ENCODE measurements around the gene MRPS12.

MRPS12 gene

DNA sequence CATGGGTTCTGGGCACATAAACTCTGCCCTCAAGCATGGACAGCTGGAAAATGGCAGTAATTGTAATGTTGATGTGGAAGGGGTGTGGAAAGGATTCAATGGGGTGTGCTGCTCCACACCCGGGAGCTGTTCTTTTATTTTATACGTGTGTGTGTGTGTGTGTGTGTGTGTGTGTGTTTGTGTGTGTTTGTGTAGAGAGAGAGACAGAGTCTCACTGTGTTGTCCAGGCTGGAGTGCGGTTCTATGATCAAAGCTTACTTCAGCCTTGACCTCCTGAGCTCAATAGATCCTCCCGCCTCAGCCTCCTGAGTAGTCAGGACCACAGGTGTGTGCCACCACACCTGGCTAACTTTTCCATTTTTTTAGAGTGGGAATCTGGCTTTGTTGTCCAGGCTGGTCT lies 2.8 kb downstream of the MRPS12 start (continued):
- TF ChIP-seq ZNF138 (tag by site-specific recombination; IDR thresholded peaks at IDR 0.05; ENCODE audit: borderline replicate concordance): no peak
- no peak for TF ChIP-seq ZNF221 (tag by site-specific recombination; IDR thresholded peaks at IDR 0.05; ENCODE audit: borderline replicate concordance)
- no peak for TF ChIP-seq ZSCAN23 (tag by site-specific recombination; IDR thresholded peaks at IDR 0.05)
- TF ChIP-seq ZNF362 (tag by site-specific recombination; IDR thresholded peaks at IDR 0.05): no peak
- TF ChIP-seq, protein P1, sequence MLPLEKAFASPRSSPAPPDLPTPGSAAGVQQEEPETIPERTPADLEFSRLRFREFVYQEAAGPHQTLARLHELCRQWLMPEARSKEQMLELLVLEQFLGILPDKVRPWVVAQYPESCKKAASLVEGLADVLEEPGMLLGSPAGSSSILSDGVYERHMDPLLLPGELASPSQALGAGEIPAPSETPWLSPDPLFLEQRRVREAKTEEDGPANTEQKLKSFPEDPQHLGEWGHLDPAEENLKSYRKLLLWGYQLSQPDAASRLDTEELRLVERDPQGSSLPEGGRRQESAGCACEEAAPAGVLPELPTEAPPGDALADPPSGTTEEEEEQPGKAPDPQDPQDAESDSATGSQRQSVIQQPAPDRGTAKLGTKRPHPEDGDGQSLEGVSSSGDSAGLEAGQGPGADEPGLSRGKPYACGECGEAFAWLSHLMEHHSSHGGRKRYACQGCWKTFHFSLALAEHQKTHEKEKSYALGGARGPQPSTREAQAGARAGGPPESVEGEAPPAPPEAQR (tag by site-specific recombination; IDR thresholded peaks at IDR 0.05): no peak
- TF ChIP-seq HIC1 (tag by site-specific recombination; IDR thresholded peaks at IDR 0.05): no peak
- no peak for TF ChIP-seq ZNF777 (tag by site-specific recombination; IDR thresholded peaks at IDR 0.05; ENCODE audit: borderline replicate concordance)
- TF ChIP-seq ZNF214 (tag by site-specific recombination; IDR thresholded peaks at IDR 0.05; ENCODE audit: borderline replicate concordance): no peak
- TF ChIP-seq ZNF19 (tag by site-specific recombination; IDR thresholded peaks at IDR 0.05; ENCODE audit: low read depth): peak; percentile 21; the same call in 1 of the 2 replicates

DNA sequence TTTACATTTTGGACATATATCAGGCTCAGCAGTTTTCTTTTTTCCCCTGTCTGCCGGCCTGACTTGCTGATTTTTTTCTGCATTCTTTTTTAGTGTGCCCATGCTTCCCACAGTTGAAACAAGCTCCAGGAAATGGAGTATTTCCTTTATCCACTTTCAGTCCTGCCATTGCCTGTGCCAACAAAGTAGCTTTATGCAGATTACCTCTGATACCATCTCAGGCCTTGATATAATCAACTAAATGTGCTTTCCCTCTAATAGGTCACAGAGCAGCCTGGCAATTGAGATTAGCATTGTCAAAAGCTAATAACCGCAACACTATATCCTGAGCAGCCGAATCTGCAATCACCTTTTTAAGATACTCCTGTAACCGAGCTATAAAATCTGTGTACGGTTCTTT lies 9.2 kb downstream of the MRPS12 start:
- POLR2A ChIA-PET: interaction anchor here (0.6 to 2.3 kb wide), 3 partner anchors 9 to 326 kb away, joined by 3 to 10 read pairs (median 4); partner anchors contain the start of genes MRPS12 and SARS2
- no peak for TF ChIP-seq ZFP69B (tag by site-specific recombination; IDR thresholded peaks at IDR 0.05)
- TF ChIP-seq ZNF529 (tag by site-specific recombination; IDR thresholded peaks at IDR 0.05; ENCODE audit: insufficient replicate concordance): no peak
- no peak for TF ChIP-seq MYNN (tag by site-specific recombination; IDR thresholded peaks at IDR 0.05; ENCODE audit: borderline replicate concordance)
- TF ChIP-seq ZNF138 (tag by site-specific recombination; IDR thresholded peaks at IDR 0.05; ENCODE audit: borderline replicate concordance): no peak
- TF ChIP-seq ZSCAN23 (tag by site-specific recombination; IDR thresholded peaks at IDR 0.05): no peak
- TF ChIP-seq ZNF76 (tag by site-specific recombination; IDR thresholded peaks at IDR 0.05; ENCODE audit: borderline replicate concordance, low read depth): no peak
- TF ChIP-seq, protein P2, sequence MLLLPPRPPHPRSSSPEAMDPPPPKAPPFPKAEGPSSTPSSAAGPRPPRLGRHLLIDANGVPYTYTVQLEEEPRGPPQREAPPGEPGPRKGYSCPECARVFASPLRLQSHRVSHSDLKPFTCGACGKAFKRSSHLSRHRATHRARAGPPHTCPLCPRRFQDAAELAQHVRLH (tag by site-specific recombination; IDR thresholded peaks at IDR 0.05): no peak
- TF ChIP-seq ZNF341 (tag by site-specific recombination; IDR thresholded peaks at IDR 0.05; ENCODE audit: low read depth): no peak
- no peak for TF ChIP-seq ZNF639 (tag by site-specific recombination; IDR thresholded peaks at IDR 0.05)
- TF ChIP-seq ZBTB17 (tag by site-specific recombination; IDR thresholded peaks at IDR 0.05): peak; percentile 42; the same call in 1 of the 2 replicates
- TF ChIP-seq ZNF112 (tag by site-specific recombination; IDR thresholded peaks at IDR 0.05): no peak
- TF ChIP-seq ZNF514 (tag by site-specific recombination; IDR thresholded peaks at IDR 0.05): no peak
- TF ChIP-seq KLF1 (tag by site-specific recombination; IDR thresholded peaks at IDR 0.05): no peak
- TF ChIP-seq ZNF785 (tag by site-specific recombination; IDR thresholded peaks at IDR 0.05): no peak
- TF ChIP-seq ZBTB20 (tag by site-specific recombination; IDR thresholded peaks at IDR 0.05): 0 out of 2 replicates have a peak, but pooled peaks have one; percentile 15
- no peak for TF ChIP-seq ZNF23 (tag by site-specific recombination; IDR thresholded peaks at IDR 0.05; ENCODE audit: borderline replicate concordance)
- no peak for TF ChIP-seq ZNF155 (tag by site-specific recombination; IDR thresholded peaks at IDR 0.05)
- no peak for TF ChIP-seq SP3 (tag by site-specific recombination; IDR thresholded peaks at IDR 0.05)
- 0 out of 2 replicates have a peak, but pooled peaks have one; percentile 20 for TF ChIP-seq ZNF394 (tag by site-specific recombination; IDR thresholded peaks at IDR 0.05; ENCODE audit: borderline replicate concordance)
- TF ChIP-seq, protein P3, sequence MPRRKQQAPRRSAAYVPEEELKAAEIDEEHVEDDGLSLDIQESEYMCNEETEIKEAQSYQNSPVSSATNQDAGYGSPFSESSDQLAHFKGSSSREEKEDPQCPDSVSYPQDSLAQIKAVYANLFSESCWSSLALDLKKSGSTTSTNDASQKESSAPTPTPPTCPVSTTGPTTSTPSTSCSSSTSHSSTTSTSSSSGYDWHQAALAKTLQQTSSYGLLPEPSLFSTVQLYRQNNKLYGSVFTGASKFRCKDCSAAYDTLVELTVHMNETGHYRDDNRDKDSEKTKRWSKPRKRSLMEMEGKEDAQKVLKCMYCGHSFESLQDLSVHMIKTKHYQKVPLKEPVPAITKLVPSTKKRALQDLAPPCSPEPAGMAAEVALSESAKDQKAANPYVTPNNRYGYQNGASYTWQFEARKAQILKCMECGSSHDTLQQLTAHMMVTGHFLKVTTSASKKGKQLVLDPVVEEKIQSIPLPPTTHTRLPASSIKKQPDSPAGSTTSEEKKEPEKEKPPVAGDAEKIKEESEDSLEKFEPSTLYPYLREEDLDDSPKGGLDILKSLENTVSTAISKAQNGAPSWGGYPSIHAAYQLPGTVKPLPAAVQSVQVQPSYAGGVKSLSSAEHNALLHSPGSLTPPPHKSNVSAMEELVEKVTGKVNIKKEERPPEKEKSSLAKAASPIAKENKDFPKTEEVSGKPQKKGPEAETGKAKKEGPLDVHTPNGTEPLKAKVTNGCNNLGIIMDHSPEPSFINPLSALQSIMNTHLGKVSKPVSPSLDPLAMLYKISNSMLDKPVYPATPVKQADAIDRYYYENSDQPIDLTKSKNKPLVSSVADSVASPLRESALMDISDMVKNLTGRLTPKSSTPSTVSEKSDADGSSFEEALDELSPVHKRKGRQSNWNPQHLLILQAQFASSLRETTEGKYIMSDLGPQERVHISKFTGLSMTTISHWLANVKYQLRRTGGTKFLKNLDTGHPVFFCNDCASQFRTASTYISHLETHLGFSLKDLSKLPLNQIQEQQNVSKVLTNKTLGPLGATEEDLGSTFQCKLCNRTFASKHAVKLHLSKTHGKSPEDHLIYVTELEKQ (tag by site-specific recombination; IDR thresholded peaks at IDR 0.05; ENCODE audit: borderline replicate concordance): no peak

More for the DNA sequence above, 9.2 kb downstream of the MRPS12 start:
- no peaks in the 10 kb centered on the region for H3K9me3 ChIP-seq (ENCODE audit: control insufficient read depth, insufficient read depth, low read depth, low read length)
- CTCF ChIA-PET: interaction anchor here (0.9 to 7.1 kb wide), 4 partner anchors 9 to 38 kb away, joined by 3 to 60 read pairs (median 4); partner anchors contain the start of genes MRPS12 and SARS2
- no peak overlapping the region for H3K27ac ChIP-seq (ENCODE audit: extremely low read depth, low read depth, low read length)
- H3K4me1 ChIP-seq (ENCODE audit: control insufficient read depth, insufficient read depth, low read length): no peaks in the 10 kb centered on the region
- no peak overlapping the region for H3K4me3 ChIP-seq (ENCODE audit: low read depth, low read length)
- peaks cover 7 to 29% of the 10 kb centered on the region in 2 experiments for H3K36me3 ChIP-seq (ENCODE audit: control insufficient read depth in 2 of 2, insufficient read depth in 1 of 2, low read length in 2 of 2)

Measured in HEK293 (cell line).